HEK293 (cell line): Measurements from ENCODE around the gene PCYT1A.

Source experiments
- CTCF ChIA-PET: fragments of 350-600 bp; formaldehyde crosslinking; extraction: SDS; loops from one replicate; lab custom pipeline; 2021; ENCODE audit warnings: antibody characterized with exemption; lab: Yijun Ruan, JAX
- POLR2A ChIA-PET: fragments of 300-600 bp; formaldehyde crosslinking; extraction: SDS; loops from one replicate; lab custom pipeline; 2020; ENCODE audit warnings: antibody characterized with exemption, inconsistent platforms; lab: Yijun Ruan, JAX
- H3K27ac ChIP-seq: fragments of 200-500 bp; sonication (Bioruptor generic); 2 replicates; pipeline ENCODE4 v1.5.1; 2014; ENCODE audit warnings: low read depth, low read length, control low read depth, inconsistent platforms; ENCODE audit errors: extremely low read depth
- H3K36me3 ChIP-seq, 2 experiments: fragments of 200-500 bp in 1 of 2; sonication (Bioruptor generic) in 1 of 2; 1 replicate in 1 of 2; 2 replicates in 1 of 2; pipeline ENCODE4 v1.5.1; 2014 to 2017; ENCODE audit warnings: inconsistent platforms in 2 of 2, low read length in 2 of 2; ENCODE audit not compliant: control insufficient read depth in 2 of 2, insufficient read depth in 1 of 2
- H3K4me1 ChIP-seq: fragments of 200-500 bp; sonication (Bioruptor generic); 2 replicates; pipeline ENCODE4 v1.5.1; 2014; ENCODE audit warnings: mild to moderate bottlenecking, low read length, inconsistent platforms; ENCODE audit not compliant: control insufficient read depth, insufficient read depth
- H3K4me3 ChIP-seq: 2 replicates; pipeline ENCODE4 v1.5.1; 2011; ENCODE audit warnings: low read depth, mild to moderate bottlenecking, control low read depth, low read length, moderate library complexity
- H3K9me3 ChIP-seq: fragments of 200-500 bp; sonication (Bioruptor generic); 2 replicates; pipeline ENCODE4 v1.5.1; 2014; ENCODE audit warnings: low read depth, low read length, inconsistent platforms; ENCODE audit not compliant: control insufficient read depth, insufficient read depth
- BCL11B ChIP-seq: fragments of 450-650 bp; formaldehyde crosslinking; IDR thresholded peaks from 2 replicates; pipeline ENCODE4 v1.5.1; 2016; ENCODE audit warnings: low read depth, missing biosample characterization, missing genetic modification characterization
- IKZF3 ChIP-seq: fragments of 450-650 bp; IDR thresholded peaks from 2 replicates; pipeline ENCODE4 v1.5.0; 2018; ENCODE audit warnings: missing biosample characterization, mild to moderate bottlenecking, missing genetic modification characterization, moderate library complexity
- KLF1 ChIP-seq: fragments of 450-650 bp; formaldehyde crosslinking; IDR thresholded peaks from 2 replicates; pipeline ENCODE4 v1.5.1; 2016; ENCODE audit warnings: missing biosample characterization, missing genetic modification characterization
- SCRT2 ChIP-seq: fragments of 450-650 bp; formaldehyde crosslinking; IDR thresholded peaks from 2 replicates; pipeline ENCODE4 v1.5.1; 2016; ENCODE audit warnings: missing biosample characterization, missing genetic modification characterization
- ZBTB17 ChIP-seq: fragments of 450-650 bp; formaldehyde crosslinking; IDR thresholded peaks from 2 replicates; pipeline ENCODE4 v1.5.1; 2016; ENCODE audit warnings: missing biosample characterization, missing genetic modification characterization
- ZFHX2 ChIP-seq: fragments of 450-650 bp; formaldehyde crosslinking; conservative IDR thresholded peaks from 2 replicates; pipeline ENCODE4 v1.5.1; 2016; ENCODE audit warnings: missing biosample characterization, missing genetic modification characterization
- ZNF146 ChIP-seq: fragments of 450-650 bp; formaldehyde crosslinking; IDR thresholded peaks from 2 replicates; pipeline ENCODE4 v1.5.1; 2016; ENCODE audit warnings: missing biosample characterization, missing genetic modification characterization
- ZNF23 ChIP-seq: fragments of 450-650 bp; formaldehyde crosslinking; IDR thresholded peaks from 2 replicates; pipeline ENCODE4 v1.5.1; 2016; ENCODE audit warnings: missing biosample characterization, missing genetic modification characterization, borderline replicate concordance
- ZNF423 ChIP-seq: fragments of 450-650 bp; formaldehyde crosslinking; IDR thresholded peaks from 2 replicates; pipeline ENCODE4 v1.5.1; 2016; ENCODE audit warnings: missing biosample characterization, missing genetic modification characterization
- ZNF426 ChIP-seq: fragments of 450-650 bp; formaldehyde crosslinking; IDR thresholded peaks from 2 replicates; pipeline ENCODE4 v1.5.1; 2017; ENCODE audit warnings: missing biosample characterization, missing genetic modification characterization, mild to moderate bottlenecking, inconsistent platforms, moderate library complexity
- ZNF473 ChIP-seq: fragments of 450-650 bp; formaldehyde crosslinking; IDR thresholded peaks from 2 replicates; pipeline ENCODE4 v1.5.1; 2017; ENCODE audit warnings: missing biosample characterization, missing genetic modification characterization
- ZNF626 ChIP-seq: fragments of 450-650 bp; sonication (Bioruptor Pico); formaldehyde crosslinking; IDR thresholded peaks from 2 replicates; pipeline ENCODE4 v1.5.1; 2018; ENCODE audit warnings: missing biosample characterization, missing genetic modification characterization, inconsistent platforms
- ZNF629 ChIP-seq: fragments of 450-650 bp; formaldehyde crosslinking; IDR thresholded peaks from 2 replicates; pipeline ENCODE4 v1.5.1; 2017; ENCODE audit warnings: missing biosample characterization, missing genetic modification characterization
- TF ChIP-seq, protein P1 (sequence below): fragments of 450-650 bp; formaldehyde crosslinking; IDR thresholded peaks from 2 replicates; pipeline ENCODE4 v1.5.1; 2016; ENCODE audit warnings: missing biosample characterization, missing genetic modification characterization
- TF ChIP-seq, protein P2 (sequence below): fragments of 450-650 bp; formaldehyde crosslinking; IDR thresholded peaks from 2 replicates; pipeline ENCODE4 v1.5.1; 2017; ENCODE audit warnings: missing biosample characterization, missing genetic modification characterization
- TF ChIP-seq, protein P3 (sequence below): fragments of 450-650 bp; IDR thresholded peaks from 2 replicates; pipeline ENCODE4 v1.5.1; 2018; ENCODE audit warnings: missing biosample characterization, mild to moderate bottlenecking, missing genetic modification characterization
- TF ChIP-seq, protein P4 (sequence below): fragments of 450-650 bp; formaldehyde crosslinking; IDR thresholded peaks from 2 replicates; pipeline ENCODE4 v1.5.1; 2017; ENCODE audit warnings: missing biosample characterization, missing genetic modification characterization
- TF ChIP-seq, protein P5 (sequence below): fragments of 450-650 bp; formaldehyde crosslinking; IDR thresholded peaks from 2 replicates; pipeline ENCODE4 v1.5.1; 2016; ENCODE audit warnings: missing biosample characterization, missing genetic modification characterization, borderline replicate concordance
- TF ChIP-seq, protein P6 (sequence below): fragments of 450-650 bp; formaldehyde crosslinking; IDR thresholded peaks from 2 replicates; pipeline ENCODE4 v1.5.1; 2017; ENCODE audit warnings: missing biosample characterization, missing genetic modification characterization
- TF ChIP-seq, protein P7 (sequence below): fragments of 450-650 bp; formaldehyde crosslinking; IDR thresholded peaks from 2 replicates; pipeline ENCODE4 v1.5.1; 2016; ENCODE audit warnings: missing biosample characterization, missing genetic modification characterization
- TF ChIP-seq, protein P8 (sequence below): fragments of 450-650 bp; formaldehyde crosslinking; IDR thresholded peaks from 2 replicates; pipeline ENCODE4 v1.5.1; 2016; ENCODE audit warnings: missing biosample characterization, missing genetic modification characterization, low read depth

The PCYT1A gene

DNA sequence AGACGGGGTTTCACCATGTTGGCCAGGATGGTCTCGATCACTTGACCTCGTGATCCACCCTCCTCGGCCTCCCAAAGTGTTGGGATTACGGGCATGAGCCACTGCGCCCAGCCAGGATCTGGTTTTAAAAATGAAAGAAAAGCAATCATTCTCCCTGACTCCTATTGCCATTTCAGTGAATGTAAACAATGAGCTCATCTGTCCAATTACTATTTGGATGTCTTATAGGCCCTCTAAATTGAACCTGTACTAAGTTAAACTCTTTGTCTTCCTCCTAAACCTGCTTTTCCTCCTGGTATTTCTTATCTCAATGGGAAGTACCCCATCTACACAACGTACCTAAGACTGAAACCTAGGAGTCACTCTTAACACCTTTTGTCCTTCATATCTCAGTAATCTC is 23.7 kb downstream of the PCYT1A start:
- POLR2A ChIA-PET: no interaction called here
- Histone ChIP-seq H3K27ac (no peak overlapping the region), H3K4me1 (no peaks in the 10 kb centered on the region), H3K9me3 (no peaks in the 10 kb centered on the region), H3K36me3 (peaks cover 8 to 28% of the 10 kb centered on the region in 2 experiments; a peak in 2 of 3 replicates), H3K4me3 (no peak overlapping the region)
- CTCF ChIA-PET: interaction anchor here (1.4 kb wide), 1 partner anchor 10 kb away, joined by 3 read pairs; no protein-coding TSS in a partner anchor
- TF ChIP-seq KLF1: no peak
- TF ChIP-seq, protein P1, sequence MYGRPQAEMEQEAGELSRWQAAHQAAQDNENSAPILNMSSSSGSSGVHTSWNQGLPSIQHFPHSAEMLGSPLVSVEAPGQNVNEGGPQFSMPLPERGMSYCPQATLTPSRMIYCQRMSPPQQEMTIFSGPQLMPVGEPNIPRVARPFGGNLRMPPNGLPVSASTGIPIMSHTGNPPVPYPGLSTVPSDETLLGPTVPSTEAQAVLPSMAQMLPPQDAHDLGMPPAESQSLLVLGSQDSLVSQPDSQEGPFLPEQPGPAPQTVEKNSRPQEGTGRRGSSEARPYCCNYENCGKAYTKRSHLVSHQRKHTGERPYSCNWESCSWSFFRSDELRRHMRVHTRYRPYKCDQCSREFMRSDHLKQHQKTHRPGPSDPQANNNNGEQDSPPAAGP (tag by site-specific recombination): no peak
- no peak for TF ChIP-seq ZNF423 (tag by site-specific recombination)
- TF ChIP-seq ZNF426 (tag by site-specific recombination): no peak
- TF ChIP-seq, protein P2, sequence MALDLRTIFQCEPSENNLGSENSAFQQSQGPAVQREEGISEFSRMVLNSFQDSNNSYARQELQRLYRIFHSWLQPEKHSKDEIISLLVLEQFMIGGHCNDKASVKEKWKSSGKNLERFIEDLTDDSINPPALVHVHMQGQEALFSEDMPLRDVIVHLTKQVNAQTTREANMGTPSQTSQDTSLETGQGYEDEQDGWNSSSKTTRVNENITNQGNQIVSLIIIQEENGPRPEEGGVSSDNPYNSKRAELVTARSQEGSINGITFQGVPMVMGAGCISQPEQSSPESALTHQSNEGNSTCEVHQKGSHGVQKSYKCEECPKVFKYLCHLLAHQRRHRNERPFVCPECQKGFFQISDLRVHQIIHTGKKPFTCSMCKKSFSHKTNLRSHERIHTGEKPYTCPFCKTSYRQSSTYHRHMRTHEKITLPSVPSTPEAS (tag by site-specific recombination): no peak
- no peak for TF ChIP-seq SCRT2
- TF ChIP-seq ZNF146 (tag by site-specific recombination): no peak
- TF ChIP-seq BCL11B (tag by site-specific recombination): no peak
- no peak for TF ChIP-seq ZNF626 (tag by site-specific recombination)
- TF ChIP-seq, protein P3, sequence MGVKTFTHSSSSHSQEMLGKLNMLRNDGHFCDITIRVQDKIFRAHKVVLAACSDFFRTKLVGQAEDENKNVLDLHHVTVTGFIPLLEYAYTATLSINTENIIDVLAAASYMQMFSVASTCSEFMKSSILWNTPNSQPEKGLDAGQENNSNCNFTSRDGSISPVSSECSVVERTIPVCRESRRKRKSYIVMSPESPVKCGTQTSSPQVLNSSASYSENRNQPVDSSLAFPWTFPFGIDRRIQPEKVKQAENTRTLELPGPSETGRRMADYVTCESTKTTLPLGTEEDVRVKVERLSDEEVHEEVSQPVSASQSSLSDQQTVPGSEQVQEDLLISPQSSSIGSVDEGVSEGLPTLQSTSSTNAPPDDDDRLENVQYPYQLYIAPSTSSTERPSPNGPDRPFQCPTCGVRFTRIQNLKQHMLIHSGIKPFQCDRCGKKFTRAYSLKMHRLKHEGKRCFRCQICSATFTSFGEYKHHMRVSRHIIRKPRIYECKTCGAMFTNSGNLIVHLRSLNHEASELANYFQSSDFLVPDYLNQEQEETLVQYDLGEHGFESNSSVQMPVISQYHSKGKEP (tag by site-specific recombination): no peak
- TF ChIP-seq ZNF473 (tag by site-specific recombination): no peak
- no peak for TF ChIP-seq ZFHX2 (tag by site-specific recombination)
- TF ChIP-seq, protein P4, sequence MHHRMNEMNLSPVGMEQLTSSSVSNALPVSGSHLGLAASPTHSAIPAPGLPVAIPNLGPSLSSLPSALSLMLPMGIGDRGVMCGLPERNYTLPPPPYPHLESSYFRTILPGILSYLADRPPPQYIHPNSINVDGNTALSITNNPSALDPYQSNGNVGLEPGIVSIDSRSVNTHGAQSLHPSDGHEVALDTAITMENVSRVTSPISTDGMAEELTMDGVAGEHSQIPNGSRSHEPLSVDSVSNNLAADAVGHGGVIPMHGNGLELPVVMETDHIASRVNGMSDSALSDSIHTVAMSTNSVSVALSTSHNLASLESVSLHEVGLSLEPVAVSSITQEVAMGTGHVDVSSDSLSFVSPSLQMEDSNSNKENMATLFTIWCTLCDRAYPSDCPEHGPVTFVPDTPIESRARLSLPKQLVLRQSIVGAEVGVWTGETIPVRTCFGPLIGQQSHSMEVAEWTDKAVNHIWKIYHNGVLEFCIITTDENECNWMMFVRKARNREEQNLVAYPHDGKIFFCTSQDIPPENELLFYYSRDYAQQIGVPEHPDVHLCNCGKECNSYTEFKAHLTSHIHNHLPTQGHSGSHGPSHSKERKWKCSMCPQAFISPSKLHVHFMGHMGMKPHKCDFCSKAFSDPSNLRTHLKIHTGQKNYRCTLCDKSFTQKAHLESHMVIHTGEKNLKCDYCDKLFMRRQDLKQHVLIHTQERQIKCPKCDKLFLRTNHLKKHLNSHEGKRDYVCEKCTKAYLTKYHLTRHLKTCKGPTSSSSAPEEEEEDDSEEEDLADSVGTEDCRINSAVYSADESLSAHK: no peak
- peak; percentile 54; the same call in 1 of the 2 replicates for TF ChIP-seq ZNF629 (tag by site-specific recombination)
- TF ChIP-seq, protein P5, sequence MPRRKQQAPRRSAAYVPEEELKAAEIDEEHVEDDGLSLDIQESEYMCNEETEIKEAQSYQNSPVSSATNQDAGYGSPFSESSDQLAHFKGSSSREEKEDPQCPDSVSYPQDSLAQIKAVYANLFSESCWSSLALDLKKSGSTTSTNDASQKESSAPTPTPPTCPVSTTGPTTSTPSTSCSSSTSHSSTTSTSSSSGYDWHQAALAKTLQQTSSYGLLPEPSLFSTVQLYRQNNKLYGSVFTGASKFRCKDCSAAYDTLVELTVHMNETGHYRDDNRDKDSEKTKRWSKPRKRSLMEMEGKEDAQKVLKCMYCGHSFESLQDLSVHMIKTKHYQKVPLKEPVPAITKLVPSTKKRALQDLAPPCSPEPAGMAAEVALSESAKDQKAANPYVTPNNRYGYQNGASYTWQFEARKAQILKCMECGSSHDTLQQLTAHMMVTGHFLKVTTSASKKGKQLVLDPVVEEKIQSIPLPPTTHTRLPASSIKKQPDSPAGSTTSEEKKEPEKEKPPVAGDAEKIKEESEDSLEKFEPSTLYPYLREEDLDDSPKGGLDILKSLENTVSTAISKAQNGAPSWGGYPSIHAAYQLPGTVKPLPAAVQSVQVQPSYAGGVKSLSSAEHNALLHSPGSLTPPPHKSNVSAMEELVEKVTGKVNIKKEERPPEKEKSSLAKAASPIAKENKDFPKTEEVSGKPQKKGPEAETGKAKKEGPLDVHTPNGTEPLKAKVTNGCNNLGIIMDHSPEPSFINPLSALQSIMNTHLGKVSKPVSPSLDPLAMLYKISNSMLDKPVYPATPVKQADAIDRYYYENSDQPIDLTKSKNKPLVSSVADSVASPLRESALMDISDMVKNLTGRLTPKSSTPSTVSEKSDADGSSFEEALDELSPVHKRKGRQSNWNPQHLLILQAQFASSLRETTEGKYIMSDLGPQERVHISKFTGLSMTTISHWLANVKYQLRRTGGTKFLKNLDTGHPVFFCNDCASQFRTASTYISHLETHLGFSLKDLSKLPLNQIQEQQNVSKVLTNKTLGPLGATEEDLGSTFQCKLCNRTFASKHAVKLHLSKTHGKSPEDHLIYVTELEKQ: no peak
- TF ChIP-seq, protein P6, sequence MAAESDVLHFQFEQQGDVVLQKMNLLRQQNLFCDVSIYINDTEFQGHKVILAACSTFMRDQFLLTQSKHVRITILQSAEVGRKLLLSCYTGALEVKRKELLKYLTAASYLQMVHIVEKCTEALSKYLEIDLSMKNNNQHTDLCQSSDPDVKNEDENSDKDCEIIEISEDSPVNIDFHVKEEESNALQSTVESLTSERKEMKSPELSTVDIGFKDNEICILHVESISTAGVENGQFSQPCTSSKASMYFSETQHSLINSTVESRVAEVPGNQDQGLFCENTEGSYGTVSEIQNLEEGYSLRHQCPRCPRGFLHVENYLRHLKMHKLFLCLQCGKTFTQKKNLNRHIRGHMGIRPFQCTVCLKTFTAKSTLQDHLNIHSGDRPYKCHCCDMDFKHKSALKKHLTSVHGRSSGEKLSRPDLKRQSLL (tag by site-specific recombination): no peak
- TF ChIP-seq, protein P7, sequence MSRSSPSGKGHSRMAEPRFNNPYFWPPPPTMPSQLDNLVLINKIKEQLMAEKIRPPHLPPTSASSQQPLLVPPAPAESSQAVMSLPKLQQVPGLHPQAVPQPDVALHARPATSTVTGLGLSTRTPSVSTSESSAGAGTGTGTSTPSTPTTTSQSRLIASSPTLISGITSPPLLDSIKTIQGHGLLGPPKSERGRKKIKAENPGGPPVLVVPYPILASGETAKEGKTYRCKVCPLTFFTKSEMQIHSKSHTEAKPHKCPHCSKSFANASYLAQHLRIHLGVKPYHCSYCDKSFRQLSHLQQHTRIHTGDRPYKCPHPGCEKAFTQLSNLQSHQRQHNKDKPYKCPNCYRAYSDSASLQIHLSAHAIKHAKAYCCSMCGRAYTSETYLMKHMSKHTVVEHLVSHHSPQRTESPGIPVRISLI (tag by site-specific recombination): no peak
- TF ChIP-seq, protein P8, sequence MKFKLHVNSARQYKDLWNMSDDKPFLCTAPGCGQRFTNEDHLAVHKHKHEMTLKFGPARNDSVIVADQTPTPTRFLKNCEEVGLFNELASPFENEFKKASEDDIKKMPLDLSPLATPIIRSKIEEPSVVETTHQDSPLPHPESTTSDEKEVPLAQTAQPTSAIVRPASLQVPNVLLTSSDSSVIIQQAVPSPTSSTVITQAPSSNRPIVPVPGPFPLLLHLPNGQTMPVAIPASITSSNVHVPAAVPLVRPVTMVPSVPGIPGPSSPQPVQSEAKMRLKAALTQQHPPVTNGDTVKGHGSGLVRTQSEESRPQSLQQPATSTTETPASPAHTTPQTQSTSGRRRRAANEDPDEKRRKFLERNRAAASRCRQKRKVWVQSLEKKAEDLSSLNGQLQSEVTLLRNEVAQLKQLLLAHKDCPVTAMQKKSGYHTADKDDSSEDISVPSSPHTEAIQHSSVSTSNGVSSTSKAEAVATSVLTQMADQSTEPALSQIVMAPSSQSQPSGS (tag by site-specific recombination): peak; percentile 46; the same call in 1 of the 2 replicates
- TF ChIP-seq ZBTB17 (tag by site-specific recombination): no peak
- TF ChIP-seq ZNF23: no peak
- TF ChIP-seq IKZF3 (tag by site-specific recombination): 0 out of 2 replicates have a peak, but pooled peaks have one; percentile 22
